Measurements from ENCODE around the gene KHDRBS1.
"Not testable (repeated sequence)": the region's sequence is repeated elsewhere in the genome, so short reads cannot be mapped to it uniquely, and the experiment has no call there.

KHDRBS1 gene

GRCh38 chr1:32066489-32066873 lies 52.8 kb downstream of the KHDRBS1 start:
- FAIRE-seq: no peak

- FAIRE-seq: no peak
Observed at GRCh38 chr1:32068957-32069588, 55.4 kb downstream of the KHDRBS1 start.

- no peak for FAIRE-seq
Observed at GRCh38 chr1:32071758-32072621, 58.3 kb downstream of the KHDRBS1 start.

GRCh38 chr1:32072622-32073298 lies 59.1 kb downstream of the KHDRBS1 start, which contains the start of gene TMEM39B:
Gene TMEM39B (plus strand): TSS chr1:32072939. CDS start chr1:32073048, 109 bp downstream.
- no peak for FAIRE-seq

GRCh38 chr1:32073299-32074229 lies 59.9 kb downstream of the KHDRBS1 start:
- FAIRE-seq: no peak

- FAIRE-seq: no peak
Observed at GRCh38 chr1:32074841-32075240, 61.2 kb downstream of the KHDRBS1 start.

- no peak for FAIRE-seq
Observed at GRCh38 chr1:32077451-32077850, 63.8 kb downstream of the KHDRBS1 start.

GRCh38 chr1:32082022-32082421 lies 68.4 kb downstream of the KHDRBS1 start:
- FAIRE-seq: no peak

GRCh38 chr1:32086381-32086780 lies 72.7 kb downstream of the KHDRBS1 start:
- FAIRE-seq: not testable (repeated sequence)

GRCh38 chr1:32091176-32091575 lies 77.5 kb downstream of the KHDRBS1 start:
- FAIRE-seq: no peak

GRCh38 chr1:32091591-32091990 lies 77.9 kb downstream of the KHDRBS1 start:
- no peak for FAIRE-seq
